SK-MEL-5 (cell line): ENCODE results near the gene POGLUT3. TPM values are rescaled to one million over a fixed set of nuclear protein-coding genes. Genes with fewer than 3 reads are reported as not detected.

ENCODE experiments used
- DNase-seq: peaks from one replicate; pipeline ENCODE4 v3.0.0-alpha.2; 2016; ENCODE audit warnings: low read depth, low spot score
- in situ Hi-C: cut with HindIII; loops from 2 replicates; pipeline ENCODE4 v1.10.0; 2016; ENCODE audit warnings: low sequenced_read_pairs, high pct_unique_total_duplicates, low pct_unique_long_range_greater_than_20kb
- polyA plus RNA-seq, 2 experiments: library from polyadenylated mRNA; depleted of rRNA; stranded (reverse); fragments of >200 nt; gene quantifications; 2 replicates each; pipeline ENCODE4 v1.2.3, GENCODE V29; 2015
- total RNA-seq: library from RNA; depleted of rRNA; stranded (reverse); fragments of >200 nt; shearing (Covaris generic); gene quantifications from 2 replicates; pipeline ENCODE4 v1.2.3, GENCODE V29; 2014; rRNA removed

POGLUT3 gene, protein sequence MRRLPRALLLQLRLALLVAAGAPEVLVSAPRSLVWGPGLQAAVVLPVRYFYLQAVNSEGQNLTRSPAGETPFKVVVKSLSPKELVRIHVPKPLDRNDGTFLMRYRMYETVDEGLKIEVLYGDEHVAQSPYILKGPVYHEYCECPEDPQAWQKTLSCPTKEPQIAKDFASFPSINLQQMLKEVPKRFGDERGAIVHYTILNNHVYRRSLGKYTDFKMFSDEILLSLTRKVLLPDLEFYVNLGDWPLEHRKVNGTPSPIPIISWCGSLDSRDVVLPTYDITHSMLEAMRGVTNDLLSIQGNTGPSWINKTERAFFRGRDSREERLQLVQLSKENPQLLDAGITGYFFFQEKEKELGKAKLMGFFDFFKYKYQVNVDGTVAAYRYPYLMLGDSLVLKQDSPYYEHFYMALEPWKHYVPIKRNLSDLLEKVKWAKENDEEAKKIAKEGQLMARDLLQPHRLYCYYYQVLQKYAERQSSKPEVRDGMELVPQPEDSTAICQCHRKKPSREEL
- total RNA-seq, result 15.0 and 16.5 TPM in 2 replicates
- polyA plus RNA-seq (2015; cell fraction: cytosol; rRNA removed), result 26.7 and 30.2 TPM in 2 replicates
- polyA plus RNA-seq (2015; cell fraction: nucleus; rRNA removed), result 8.2 and 9.7 TPM in 2 replicates

DNA sequence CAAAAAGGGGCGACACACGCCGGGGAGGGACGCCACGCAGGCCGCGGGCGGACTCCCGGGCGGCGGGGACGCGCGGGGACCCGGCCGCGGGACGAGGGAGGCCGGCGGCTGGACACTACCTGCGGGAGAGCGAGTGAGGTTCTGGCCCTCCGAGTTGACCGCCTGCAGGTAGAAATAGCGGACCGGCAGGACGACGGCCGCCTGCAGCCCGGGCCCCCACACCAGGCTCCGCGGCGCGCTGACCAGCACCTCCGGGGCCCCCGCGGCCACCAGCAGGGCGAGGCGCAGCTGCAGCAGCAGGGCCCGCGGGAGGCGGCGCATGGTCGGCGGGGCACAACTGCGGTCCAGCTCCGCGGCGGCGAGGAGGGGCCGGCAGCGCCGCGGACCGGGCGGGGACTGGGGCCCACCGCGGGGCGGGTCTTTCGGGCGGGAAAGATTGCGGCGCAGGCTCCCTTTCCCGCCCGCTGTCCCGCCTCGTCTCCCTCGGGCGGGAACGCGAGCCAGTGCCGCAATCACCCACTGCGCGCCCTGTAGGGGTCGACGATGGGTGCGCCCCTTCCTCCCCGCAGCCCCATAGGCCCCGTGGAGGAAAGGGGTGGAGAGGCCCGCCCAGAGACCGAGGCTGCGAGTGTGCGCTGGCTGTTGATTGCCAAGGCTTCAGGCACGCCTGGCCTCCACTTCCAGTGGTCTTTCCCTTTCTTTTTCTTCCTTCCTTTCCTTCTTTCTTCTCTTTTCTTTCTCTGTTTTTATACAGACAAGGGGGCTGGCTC lies at the start of gene POGLUT3:
TSS of gene POGLUT3 (minus strand) at position 339 of the 770 bp plus-strand sequence. CDS start at position 321, 18 bp downstream.
- in situ Hi-C loops, result no loop called here

DNA sequence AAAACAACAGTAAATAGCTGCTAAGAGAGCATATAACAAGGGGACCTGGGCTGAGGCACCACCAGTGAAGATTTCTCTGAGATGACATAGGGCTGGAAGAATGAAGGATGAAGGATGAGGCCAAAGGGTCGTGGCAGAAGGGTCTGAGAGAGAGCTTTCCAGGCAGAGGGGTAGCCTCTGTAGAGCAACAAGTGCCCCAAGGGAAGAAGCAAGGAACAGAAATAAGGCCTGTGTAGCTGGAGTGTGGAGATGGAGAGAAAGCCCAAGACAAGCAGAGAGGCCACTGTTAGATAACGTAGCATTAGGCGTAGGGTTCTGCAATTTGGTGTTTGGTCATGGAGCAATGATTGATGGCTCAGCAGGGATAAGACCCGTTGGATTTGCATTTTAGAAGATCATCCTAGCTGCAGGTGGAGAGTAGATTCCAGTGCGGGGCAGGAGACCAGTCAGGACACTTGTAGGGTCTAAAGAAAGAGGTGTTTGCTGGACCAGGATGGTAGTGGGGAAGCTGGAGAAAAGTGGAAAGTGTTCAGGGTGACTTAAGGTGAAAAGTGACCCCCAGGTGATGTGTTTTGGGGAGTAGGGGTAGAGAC lies 47.8 kb upstream of the POGLUT3 start:
- in situ Hi-C loops, result no loop called here
- DNase-seq, result no peak

More for the DNA sequence above, at the start of gene POGLUT3:
- DNase-seq, result peak; percentile 30

DNA sequence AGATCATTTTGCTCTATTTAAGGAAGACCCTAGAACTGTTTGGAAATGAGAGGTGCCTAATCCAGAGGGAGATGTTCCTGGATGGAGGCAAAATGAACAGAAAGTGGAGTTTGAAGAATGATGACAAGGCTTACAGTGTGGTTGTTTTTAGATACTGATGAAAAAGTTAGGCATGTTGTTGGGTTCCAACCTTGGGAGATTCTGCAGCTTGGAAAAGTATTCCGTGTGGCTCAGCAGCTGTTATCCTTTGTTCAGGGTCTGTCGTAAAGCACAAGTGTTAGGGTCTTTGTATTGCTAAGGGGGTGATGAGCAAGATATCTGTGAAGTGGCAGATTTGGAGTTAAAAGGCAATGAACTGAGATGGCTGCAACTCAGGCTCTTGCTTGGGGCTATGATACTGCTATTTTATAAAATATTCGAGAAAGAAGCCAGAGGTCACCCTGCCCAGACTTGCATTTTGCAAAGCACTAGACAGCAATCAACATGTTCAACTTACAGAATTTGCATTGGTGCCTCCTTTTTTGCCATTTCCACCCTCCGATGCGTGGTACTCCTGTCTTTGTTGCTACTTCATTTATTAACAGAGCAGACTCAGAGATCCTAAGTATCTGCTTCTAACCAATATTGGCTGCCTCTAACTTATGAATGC lies 45.3 kb upstream of the POGLUT3 start:
- DNase-seq, result no peak

DNA sequence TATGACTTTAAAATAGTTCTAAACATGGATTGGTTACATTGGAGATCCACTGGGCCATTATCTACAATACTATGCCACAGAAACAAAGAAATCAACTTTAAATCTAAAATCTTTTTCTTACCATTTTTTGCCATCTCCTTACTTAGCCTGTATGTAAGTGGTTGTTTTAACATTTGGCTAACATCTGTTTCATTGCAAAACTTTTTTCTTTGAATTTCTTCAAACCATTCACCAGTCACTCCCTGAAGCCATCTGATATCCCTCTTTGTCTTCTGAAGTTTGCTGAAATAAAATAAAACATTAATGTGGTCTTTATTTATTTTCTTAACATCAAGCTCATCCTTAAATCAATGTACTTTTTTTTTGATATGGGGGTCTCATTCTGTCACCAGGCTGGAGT lies 43.3 kb upstream of the POGLUT3 start:
- in situ Hi-C loops, result no loop called here
- DNase-seq, result no peak

More for the DNA sequence above, 45.3 kb upstream of the POGLUT3 start:
- in situ Hi-C loops, result no loop called here

DNA sequence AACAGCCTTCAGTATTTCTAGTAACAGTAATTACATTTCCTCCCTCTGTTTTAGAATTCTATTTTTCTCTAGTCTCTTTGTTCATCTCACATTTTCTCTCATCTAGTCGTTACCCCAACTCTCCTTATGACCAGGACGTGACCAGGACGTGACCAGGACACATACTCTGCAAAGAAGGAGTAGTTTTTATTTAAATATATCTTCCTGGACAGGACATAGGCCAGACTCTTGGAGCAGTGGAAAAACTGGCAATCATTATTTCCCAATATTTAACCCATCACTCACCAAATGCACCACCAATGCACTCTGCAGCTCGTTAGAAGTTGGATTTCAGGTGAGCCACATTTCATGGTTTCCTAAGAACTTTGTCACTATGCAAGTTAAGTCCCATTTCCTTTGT lies 40.3 kb upstream of the POGLUT3 start:
- no peak for DNase-seq
- in situ Hi-C loops, result no loop called here

DNA sequence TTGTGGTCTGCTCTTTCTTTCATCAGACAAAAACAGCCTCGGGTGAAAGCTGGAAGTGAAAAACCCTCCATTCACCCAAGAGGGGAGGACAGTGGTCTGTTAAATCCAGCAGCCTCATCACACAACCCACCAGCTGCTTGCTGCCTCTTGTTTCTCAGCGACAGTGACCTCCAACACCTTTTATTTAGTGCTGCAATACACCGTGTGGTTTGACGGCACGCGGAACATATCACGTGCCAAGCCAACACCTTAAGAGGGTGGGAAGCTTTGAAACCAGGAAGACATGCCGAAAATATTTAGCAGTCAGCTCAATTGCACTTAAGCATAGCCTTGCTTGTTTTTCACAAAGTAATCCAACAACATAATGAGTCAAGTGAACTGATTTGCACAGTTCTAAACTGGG lies 39.8 kb upstream of the POGLUT3 start:
- in situ Hi-C loops, result no loop called here
- no peak for DNase-seq

DNA sequence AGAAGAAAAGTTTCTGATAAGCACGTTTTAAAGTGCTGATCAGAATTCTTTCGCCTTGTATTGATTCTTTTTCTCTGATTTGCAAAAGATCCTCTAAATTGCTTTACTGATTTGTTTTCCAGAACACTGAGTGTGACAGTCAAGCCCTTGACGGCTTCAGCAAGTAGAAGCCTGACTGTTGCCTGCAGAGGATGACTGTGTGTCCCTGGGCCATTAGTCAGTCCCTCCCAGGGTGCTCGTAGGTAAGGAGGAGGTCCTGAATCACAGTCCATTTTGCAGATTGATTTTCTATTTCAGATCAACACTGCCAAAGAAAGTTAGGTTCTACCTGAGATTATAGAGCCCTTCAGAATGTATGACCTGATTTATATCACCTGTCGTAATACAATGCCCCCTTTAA lies 38.6 kb upstream of the POGLUT3 start:
- no peak for DNase-seq
- in situ Hi-C loops, result no loop called here

DNA sequence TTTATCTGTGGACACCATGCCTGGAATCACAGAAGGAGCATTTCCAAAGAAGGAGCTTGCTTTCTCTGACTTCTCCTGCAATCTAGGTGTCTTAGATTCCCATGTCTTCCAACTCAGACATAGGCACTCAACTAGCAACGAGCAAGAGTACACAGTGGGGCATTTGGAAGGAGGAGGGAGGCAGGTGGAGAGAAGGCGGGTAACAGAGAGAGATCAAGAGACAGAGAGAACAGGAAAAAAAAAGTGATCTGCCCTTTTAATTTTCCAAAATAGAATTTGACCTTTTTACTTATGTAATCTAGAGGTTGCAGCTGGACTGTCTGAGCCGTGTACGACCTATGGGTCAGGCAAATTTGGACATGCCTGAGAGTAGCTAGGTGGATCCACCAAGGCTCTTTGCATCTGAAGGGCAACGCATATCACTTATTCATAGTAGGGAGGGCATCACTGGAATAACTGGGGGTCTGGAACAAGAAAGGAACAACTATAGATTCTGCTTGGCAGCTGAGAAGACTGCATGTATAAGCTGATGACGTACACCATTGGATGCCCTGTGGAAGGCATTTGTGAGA lies 37.3 kb upstream of the POGLUT3 start:
- no peak for DNase-seq
- in situ Hi-C loops, result no loop called here

DNA sequence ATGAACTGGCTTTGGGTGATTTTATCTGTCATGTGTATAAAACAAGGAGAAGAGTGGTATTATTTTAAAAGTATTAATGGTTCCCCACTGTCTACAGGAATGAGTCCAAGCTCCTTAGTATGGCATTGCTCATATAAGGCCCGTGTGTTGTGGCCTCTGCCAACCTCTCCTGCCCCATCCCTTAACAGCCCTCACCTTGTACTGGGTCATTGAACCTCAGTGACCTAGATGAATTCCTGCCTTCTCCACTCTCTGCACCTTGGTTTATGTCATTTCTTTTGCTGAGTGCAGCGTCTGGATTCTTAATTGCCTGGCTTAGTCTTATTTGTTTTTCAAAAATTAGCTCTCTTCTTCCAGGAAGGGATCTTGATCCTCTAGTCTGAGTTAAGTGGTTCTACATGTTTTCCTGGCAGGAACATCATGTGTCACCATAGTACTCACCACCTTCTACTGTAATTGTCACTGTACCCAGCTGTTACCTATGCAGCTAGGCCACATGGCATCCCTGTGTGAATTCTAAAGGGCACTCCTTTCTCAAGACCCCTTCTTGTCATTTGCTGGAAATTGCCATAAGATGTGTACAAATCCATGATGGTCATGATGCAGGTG lies 36.2 kb upstream of the POGLUT3 start:
- in situ Hi-C loops, result no loop called here

DNA sequence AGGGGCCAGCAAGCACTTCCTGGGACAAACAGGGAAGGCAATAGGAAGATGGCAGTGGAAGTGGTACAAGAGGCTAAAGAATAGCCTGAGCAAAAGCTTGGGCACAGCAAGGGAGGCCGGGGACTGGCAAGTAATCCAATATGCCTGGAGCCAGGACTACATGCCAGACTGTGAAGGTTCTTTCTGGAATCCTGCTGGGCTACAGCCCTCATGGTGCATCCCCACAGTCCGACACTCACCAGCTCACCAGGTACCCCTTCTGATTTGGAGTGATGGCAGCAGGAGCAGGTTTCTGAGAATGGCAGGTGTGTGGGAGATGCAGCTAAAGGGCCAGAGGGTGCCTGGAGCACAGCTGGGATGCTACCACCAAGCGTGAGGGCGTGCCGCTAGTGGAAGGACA lies 32.2 kb upstream of the POGLUT3 start:
- in situ Hi-C loops, result no loop called here
- DNase-seq, result no peak

More for the DNA sequence above, 36.2 kb upstream of the POGLUT3 start:
- DNase-seq, result no peak

DNA sequence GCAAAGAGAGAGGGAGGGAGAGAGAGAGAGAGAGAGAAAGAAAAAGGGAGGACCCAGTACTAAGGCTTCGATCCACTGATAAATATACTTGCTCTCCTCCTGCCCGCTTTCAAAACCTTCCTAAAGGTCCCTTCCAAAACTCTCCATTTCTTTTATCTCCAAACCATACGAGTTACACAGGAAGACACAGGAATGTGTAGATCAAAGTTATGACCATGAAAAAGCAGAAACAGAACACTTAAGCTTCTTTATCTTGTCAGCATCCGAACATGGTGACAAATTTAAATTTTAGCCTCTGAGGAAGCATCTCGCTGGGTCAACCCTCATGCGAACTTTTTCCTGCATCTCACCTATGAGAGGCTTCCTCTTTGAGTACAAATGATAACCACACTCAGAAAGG lies 29.2 kb upstream of the POGLUT3 start:
- in situ Hi-C loops, result no loop called here
- DNase-seq, result no peak

DNA sequence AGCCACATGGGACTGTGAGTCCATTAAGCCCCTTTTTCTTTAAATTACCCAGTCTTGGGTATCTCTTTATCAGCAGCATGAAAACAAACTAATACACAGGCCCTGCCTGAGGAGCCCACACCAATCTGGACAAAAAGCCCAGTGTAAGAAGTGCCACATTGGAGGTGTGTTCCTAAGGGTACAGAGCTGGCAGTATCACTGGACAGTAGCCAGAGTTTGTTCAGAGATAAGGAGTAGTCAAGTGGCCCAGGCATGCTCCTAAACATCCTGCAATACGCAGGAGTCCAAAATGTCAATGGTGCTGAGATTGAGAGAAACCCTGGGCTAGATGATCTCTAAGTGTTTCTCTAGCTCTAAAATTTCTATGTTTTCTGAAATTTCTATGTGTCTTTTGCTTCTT lies 27.0 kb upstream of the POGLUT3 start:
- DNase-seq, result no peak
- in situ Hi-C loops, result no loop called here

DNA sequence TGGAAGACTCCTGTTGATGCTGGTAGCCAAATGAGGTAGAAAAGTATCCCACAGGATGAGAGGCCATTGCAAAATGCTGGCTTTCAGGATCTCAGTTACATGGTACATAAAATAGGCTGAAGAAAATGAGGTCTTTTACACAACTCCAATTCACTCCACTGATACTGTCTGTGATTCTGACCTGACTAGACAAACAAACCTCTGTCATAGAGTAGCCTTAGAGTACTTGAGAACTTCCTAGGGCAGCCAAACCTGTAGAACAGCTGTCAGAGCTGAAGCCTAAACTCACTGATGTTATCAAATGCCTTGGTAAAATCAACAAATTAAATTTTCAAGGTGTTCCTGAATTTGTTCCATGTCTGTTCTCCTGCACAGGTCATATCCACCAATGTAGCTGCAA lies 26.2 kb upstream of the POGLUT3 start:
- no peak for DNase-seq
- in situ Hi-C loops, result no loop called here

DNA sequence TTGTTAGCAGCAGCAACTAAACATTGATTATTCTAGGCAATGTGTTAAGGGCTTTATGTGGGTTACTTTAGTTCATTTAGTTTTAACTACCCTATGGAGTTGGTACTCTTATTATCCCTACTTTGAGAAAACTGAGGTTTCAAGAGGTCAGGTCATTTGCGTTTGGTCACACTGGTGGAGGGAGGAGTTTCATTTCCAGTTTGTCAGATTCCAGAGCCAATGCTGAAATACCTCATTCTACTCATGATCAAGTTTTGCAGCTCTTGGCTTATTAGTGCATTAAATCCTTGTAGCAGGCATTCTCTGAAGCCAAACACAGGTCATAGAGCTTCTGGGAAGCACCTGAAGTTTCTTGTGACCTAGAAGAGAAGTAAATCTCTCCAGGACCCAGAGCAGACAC lies 24.1 kb upstream of the POGLUT3 start:
- no peak for DNase-seq
- in situ Hi-C loops, result no loop called here

DNA sequence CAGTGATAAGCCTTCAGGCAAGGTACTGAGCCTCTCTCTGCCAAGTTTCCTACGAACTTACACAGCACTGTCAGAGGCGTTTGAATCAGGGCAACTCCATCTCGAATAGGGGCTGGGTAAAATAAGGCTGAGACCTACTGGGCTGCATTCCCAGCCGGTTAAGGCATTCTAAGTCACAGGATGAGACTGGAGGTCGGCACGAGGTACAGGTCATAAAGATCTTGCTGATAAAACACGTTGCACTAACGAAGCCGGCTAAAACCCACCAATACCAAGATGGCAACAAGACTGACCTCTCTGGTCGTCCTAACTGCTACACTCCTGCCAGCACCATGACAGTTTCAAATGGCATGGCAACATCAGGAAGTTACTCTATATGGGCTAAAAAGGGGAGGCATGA lies 20.4 kb upstream of the POGLUT3 start:
- no peak for DNase-seq
- in situ Hi-C loops, result no loop called here

DNA sequence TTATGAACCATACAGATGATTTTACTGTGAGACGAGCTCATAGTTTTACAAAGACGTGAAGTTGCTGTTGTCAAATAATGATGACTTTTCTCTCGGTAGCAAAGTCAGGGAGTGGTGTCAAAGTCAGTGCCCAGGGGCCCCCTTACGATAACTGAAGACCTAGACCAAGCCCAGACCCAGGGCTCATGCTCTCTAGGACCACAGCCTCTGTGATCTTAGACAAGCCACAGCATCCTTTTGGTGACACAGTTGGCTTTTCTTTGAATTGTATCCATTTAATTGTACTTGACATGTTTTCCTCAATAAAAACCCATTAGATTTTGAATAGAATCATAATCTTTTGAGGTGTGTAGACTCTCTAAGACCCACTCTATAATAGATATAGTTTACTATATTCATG lies 17.9 kb upstream of the POGLUT3 start:
- in situ Hi-C loops, result no loop called here
- DNase-seq, result no peak

DNA sequence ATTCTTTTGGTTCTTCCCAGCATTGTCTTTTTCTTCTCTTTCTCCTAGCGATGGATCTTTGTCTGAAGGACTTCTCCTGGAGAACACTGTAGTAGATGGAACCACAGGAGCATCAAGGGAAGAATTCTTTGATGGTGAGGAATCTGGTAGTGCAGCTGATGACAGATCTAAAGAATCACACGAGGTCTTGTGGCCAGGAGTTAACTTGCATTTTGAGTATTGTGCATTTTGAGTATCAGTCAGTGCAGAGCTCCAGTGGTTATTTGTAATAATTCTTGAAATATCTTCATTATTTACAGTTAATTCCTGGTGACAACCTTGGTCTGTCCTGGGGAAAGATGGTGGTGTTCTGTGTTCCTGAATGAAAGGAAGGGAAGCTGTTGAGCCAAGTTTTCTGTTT lies 14.5 kb upstream of the POGLUT3 start:
- no peak for DNase-seq
- in situ Hi-C loops, result no loop called here
